ENCODE measurements around the gene DHX9.
A peak's percentile ranks its signal among the peaks of the same experiment; 100 is the strongest.

DHX9 gene

DNA sequence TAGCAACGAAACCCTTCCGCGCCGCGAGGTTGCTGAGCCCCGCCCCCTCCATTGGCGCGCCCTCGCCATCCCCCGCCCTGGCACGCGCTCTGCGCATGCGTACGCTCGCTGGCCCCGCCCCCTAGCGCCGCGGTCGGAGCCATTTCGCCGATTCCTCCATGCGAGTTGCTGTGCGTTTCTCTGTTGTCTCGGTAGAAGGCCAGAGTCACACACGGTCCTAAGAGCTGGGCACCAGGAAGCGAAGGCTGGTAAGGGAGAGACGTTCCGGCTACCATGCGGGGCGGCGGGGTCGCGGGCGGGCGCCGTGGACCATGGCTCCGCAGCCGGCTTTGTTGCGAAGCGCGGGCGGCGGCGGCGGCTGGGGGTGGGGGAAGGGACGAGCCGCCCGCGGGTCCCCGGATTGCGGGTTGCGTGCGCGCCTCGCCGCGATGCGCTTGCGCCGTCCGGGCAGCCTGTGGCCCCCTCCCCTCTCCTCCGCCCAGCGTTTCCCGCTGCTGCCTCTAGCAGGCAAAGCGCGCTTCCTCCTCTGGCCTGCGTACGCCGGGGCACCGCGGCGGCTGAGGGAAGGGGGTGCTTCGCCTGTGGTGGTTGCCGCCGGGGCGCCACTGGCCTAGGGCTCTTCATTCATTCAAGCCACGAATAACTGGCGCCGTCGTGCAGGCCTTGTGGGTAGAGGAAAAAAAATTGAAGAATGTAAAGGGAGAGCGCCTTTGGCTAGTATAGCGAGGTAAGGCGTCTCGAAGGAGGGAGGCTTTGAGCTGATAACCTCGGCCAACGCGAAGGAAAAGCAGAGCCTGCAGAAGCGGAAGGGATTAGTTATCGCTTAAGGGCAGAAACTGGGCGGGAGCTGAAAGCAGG is at the start of gene DHX9:
Gene DHX9, plus strand, starts transcription at position 139 of the 858 bp plus-strand sequence. CDS start 3,220 bp downstream, outside the sequence.
- H3K79me2 ChIP-seq (ENCODE audit: insufficient read depth, low read length): peaks cover 56% of the 10 kb centered on the region

GRCh38 chr1:182791281-182792179 is 47.6 kb upstream of the DHX9 start:
- no peak overlapping the region for H3K27ac ChIP-seq (ENCODE audit: low read length)
- TF ChIP-seq EZH2 (IDR thresholded peaks at IDR 0.05; ENCODE audit: borderline replicate concordance, low read depth, low read length, severe bottlenecking): no peak
- TF ChIP-seq CTCF (IDR thresholded peaks at IDR 0.05; ENCODE audit: borderline replicate concordance, extremely low read depth, low read length, poor library complexity, severe bottlenecking): no peak
- H3K9ac ChIP-seq (ENCODE audit: low read depth, low read length): no peak overlapping the region
- H3K36me3 ChIP-seq (ENCODE audit: insufficient read depth, low read length): no peaks in the 10 kb centered on the region
- H3K9me3 ChIP-seq (ENCODE audit: insufficient read depth, low read length, severe bottlenecking): no peaks in the 10 kb centered on the region
- no peak overlapping the region for H2AFZ ChIP-seq (ENCODE audit: low read depth, low read length)
- no peak for ATAC-seq (ENCODE audit: insufficient read depth, low read depth)
- no peak for DNase-seq
- H3K4me2 ChIP-seq (ENCODE audit: insufficient read depth, low read length): no peak overlapping the region
- peaks cover 14% of the 10 kb centered on the region for H3K27me3 ChIP-seq (ENCODE audit: insufficient read depth, low read length, poor library complexity)
- peaks cover 26% of the 10 kb centered on the region for H3K4me1 ChIP-seq (ENCODE audit: insufficient read depth, low read length)
- H3K4me3 ChIP-seq (ENCODE audit: low read depth in 1 of 2, low read length in 2 of 2): no peak overlapping the region
- no peaks in the 10 kb centered on the region for H3K79me2 ChIP-seq (ENCODE audit: insufficient read depth, low read length)
- H4K20me1 ChIP-seq (ENCODE audit: insufficient read depth, low read length): no peaks in the 10 kb centered on the region

More for the DNA sequence above, at the start of gene DHX9:
- peaks cover 46% of the 10 kb centered on the region for H3K36me3 ChIP-seq (ENCODE audit: insufficient read depth, low read length)
- H3K4me3 ChIP-seq (ENCODE audit: low read depth in 1 of 2, low read length in 2 of 2): peak within 1 kb of the TSS; percentile 94 to 97
- peak within 1 kb of the TSS; percentile 81 for H3K4me2 ChIP-seq (ENCODE audit: insufficient read depth, low read length)
- no peaks in the 10 kb centered on the region for H3K27me3 ChIP-seq (ENCODE audit: insufficient read depth, low read length, poor library complexity)
- DNase-seq: peak; percentile 93
- H3K4me1 ChIP-seq (ENCODE audit: insufficient read depth, low read length): peaks cover 48% of the 10 kb centered on the region
- peak within 1 kb of the TSS; percentile 99 for H3K27ac ChIP-seq (ENCODE audit: low read length)
- peaks cover 49% of the 10 kb centered on the region for H4K20me1 ChIP-seq (ENCODE audit: insufficient read depth, low read length)
- H3K9ac ChIP-seq (ENCODE audit: low read depth, low read length): peak within 1 kb of the TSS; percentile 91
- no peak for TF ChIP-seq EZH2 (IDR thresholded peaks at IDR 0.05; ENCODE audit: borderline replicate concordance, low read depth, low read length, severe bottlenecking)
- peak; percentile 53 for TF ChIP-seq CTCF (IDR thresholded peaks at IDR 0.05; ENCODE audit: borderline replicate concordance, extremely low read depth, low read length, poor library complexity, severe bottlenecking)
- peak within 1 kb of the TSS; percentile 95 for H2AFZ ChIP-seq (ENCODE audit: low read depth, low read length)
- ATAC-seq (ENCODE audit: insufficient read depth, low read depth): peak; percentile 90
- H3K9me3 ChIP-seq (ENCODE audit: insufficient read depth, low read length, severe bottlenecking): no peaks in the 10 kb centered on the region

DNA sequence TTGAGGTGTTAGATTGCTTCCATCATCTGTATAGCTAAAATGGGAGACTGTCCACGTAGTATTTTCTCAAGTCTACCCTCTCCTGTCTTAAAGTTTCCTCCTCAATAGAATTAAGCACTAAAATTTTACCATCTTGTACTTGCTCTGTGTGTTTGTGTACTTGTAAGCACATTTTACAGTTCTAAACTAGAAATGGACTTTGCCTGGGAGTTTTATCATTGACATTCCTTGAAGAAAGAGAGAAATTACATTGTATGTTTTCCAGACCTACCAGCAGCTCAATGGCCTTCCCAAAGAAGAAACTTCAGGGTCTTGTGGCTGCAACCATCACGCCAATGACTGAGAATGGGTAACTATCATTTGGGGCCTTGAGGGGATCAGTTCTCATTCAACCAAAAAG is 45.1 kb upstream of the DHX9 start:
- Histone ChIP-seq H3K4me3 (ENCODE audit: low read depth in 1 of 2, low read length in 2 of 2) (no peak overlapping the region), H3K27ac (ENCODE audit: low read length) (no peak overlapping the region), H3K4me1 (ENCODE audit: insufficient read depth, low read length) (peaks cover 20% of the 10 kb centered on the region), H3K79me2 (ENCODE audit: insufficient read depth, low read length) (no peaks in the 10 kb centered on the region), H2AFZ (ENCODE audit: low read depth, low read length) (no peak overlapping the region), H3K9ac (ENCODE audit: low read depth, low read length) (no peak overlapping the region), H3K9me3 (ENCODE audit: insufficient read depth, low read length, severe bottlenecking) (no peaks in the 10 kb centered on the region), H3K4me2 (ENCODE audit: insufficient read depth, low read length) (no peak overlapping the region), H4K20me1 (ENCODE audit: insufficient read depth, low read length) (no peaks in the 10 kb centered on the region), H3K27me3 (ENCODE audit: insufficient read depth, low read length, poor library complexity) (peaks cover 8% of the 10 kb centered on the region), H3K36me3 (ENCODE audit: insufficient read depth, low read length) (no peaks in the 10 kb centered on the region)
- TF ChIP-seq CTCF (IDR thresholded peaks at IDR 0.05; ENCODE audit: borderline replicate concordance, extremely low read depth, low read length, poor library complexity, severe bottlenecking) (no peak), EZH2 (IDR thresholded peaks at IDR 0.05; ENCODE audit: borderline replicate concordance, low read depth, low read length, severe bottlenecking) (no peak)
- ATAC-seq (ENCODE audit: insufficient read depth, low read depth) (no peak), DNase-seq (no peak)

Measured in DND-41 (cell line).